Osteocyte (in vitro differentiated cells): ENCODE data around the gene ARHGEF33. TPM values are rescaled to one million over a fixed set of nuclear protein-coding genes. Genes with fewer than 3 reads are reported as not detected.

Experiments used
- DNase-seq: peaks from one replicate; pipeline ENCODE4 v3.0.0; 2021; ENCODE audit warnings: mixed read lengths; ENCODE audit not compliant: unreplicated experiment; ENCODE audit errors: extremely low spot score
- H3K27ac Mint-ChIP-seq: one replicate; pipeline ENCODE4 v1.8.0; 2021; ENCODE audit warnings: mild to moderate bottlenecking, mixed read lengths; ENCODE audit not compliant: unreplicated experiment
- H3K27me3 Mint-ChIP-seq: one replicate; pipeline ENCODE4 v1.8.0; 2021; ENCODE audit warnings: mixed read lengths; ENCODE audit not compliant: unreplicated experiment
- H3K36me3 Mint-ChIP-seq: one replicate; pipeline ENCODE4 v1.8.0; 2021; ENCODE audit warnings: mixed read lengths; ENCODE audit not compliant: unreplicated experiment
- H3K4me1 Mint-ChIP-seq: one replicate; pipeline ENCODE4 v1.8.0; 2021; ENCODE audit warnings: mixed read lengths; ENCODE audit not compliant: unreplicated experiment
- H3K4me3 Mint-ChIP-seq: one replicate; pipeline ENCODE4 v1.8.0; 2021; ENCODE audit warnings: mild to moderate bottlenecking, moderate library complexity, mixed read lengths; ENCODE audit not compliant: unreplicated experiment
- H3K9me3 Mint-ChIP-seq: one replicate; pipeline ENCODE4 v1.8.0; 2021; ENCODE audit warnings: mixed read lengths; ENCODE audit not compliant: unreplicated experiment
- CTCF ChIP-seq: fragments of 200-600 bp; sonication (generic); IDR thresholded peaks from 2 replicates; pipeline ENCODE4 v1.5.0; 2021; ENCODE audit warnings: antibody characterized with exemption, mild to moderate bottlenecking, moderate library complexity
- total RNA-seq: library from RNA; stranded (reverse); gene quantifications from 2 replicates; pipeline ENCODE4 v1.2.1, GENCODE V29; 2021

Gene ARHGEF33
- total RNA-seq, 1 donor from 2014 or later, result 0.48 TPM

DNA sequence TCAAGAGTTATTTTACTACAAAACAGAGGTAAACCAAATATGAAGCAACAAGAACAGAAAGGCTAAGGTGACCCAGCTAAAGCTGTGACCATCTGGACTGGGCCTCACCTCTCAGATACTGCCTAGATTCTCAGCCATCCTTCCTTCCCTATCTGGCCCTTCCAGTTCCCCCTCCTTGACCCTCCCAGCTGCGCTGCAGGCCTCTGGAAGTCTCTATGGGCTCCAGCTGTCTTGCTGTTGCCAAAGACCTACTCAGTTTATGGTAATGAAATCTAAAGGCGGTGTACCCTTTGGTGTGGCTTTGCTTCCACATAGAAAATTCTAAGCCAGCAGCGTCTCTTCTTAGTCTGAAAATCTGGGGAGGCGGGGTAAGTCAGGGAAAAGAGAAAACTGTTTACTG lies 55.7 kb downstream of the ARHGEF33 start:
- Mint-ChIP-seq H3K4me1 (peaks cover 3% of the 10 kb centered on the region), H3K27me3 (peaks cover 4% of the 10 kb centered on the region), H3K9me3 (no peaks in the 10 kb centered on the region), H3K4me3 (no peak overlapping the region), H3K36me3 (no peaks in the 10 kb centered on the region), H3K27ac (no peak overlapping the region)
- TF ChIP-seq CTCF, result no peak
- no peak for DNase-seq

DNA sequence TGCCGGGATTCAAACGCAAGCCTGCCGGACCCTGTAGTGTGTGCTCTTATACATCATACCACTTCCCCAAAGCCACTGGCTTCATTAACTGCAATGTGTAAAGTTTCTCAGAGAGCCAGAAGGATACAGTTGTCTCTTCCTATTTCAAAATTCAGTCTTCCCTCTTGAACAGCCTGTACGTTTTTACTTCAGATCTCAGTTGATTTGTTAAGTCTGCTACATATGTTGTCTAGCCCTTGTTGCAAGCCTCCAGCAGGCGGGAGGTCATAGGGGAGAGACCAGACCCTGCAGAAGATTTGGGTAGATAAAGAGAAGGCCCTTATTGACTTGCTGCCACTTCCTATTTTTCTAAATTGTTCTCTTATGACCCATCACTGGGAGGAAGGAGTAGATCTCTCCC lies 56.2 kb downstream of the ARHGEF33 start:
- no peak for TF ChIP-seq CTCF
- Mint-ChIP-seq H3K4me1 (peaks cover 3% of the 10 kb centered on the region), H3K27me3 (peaks cover 2% of the 10 kb centered on the region), H3K27ac (no peak overlapping the region), H3K4me3 (no peak overlapping the region), H3K9me3 (no peaks in the 10 kb centered on the region), H3K36me3 (no peaks in the 10 kb centered on the region)
- no peak for DNase-seq

GRCh38 chr2:38947241-38948239 lies 57.9 kb downstream of the ARHGEF33 start:
- H3K9me3 Mint-ChIP-seq, result no peaks in the 10 kb centered on the region
- no peak overlapping the region for H3K27ac Mint-ChIP-seq
- no peak for DNase-seq

DNA sequence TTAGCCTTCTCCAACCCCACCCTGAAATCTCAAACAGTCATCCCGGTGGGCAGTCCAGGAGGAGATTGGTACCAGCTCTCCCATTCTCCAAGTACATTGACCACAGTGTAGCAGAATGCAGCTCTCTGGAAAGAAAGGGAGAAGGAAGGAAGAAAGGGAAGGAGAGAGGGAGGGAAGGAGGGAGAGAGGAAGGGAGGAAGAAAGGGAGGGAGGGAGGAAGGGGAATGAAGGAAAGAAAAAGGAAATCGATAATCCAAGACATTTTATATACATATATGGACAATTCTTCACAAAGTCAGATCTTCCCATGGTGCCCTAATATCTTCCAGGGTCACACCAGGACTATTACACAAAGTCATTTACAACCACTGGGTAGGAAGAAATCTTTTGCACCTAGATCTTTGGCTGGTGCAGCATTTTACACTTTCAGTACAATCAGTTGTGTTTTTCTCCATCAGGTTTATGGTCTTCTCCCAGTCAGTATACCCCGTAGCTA lies 58.8 kb downstream of the ARHGEF33 start:
- H3K36me3 Mint-ChIP-seq, result no peaks in the 10 kb centered on the region
- no peaks in the 10 kb centered on the region for H3K9me3 Mint-ChIP-seq
- no peak overlapping the region for H3K4me3 Mint-ChIP-seq
- DNase-seq, result no peak
- no peak for TF ChIP-seq CTCF
- H3K4me1 Mint-ChIP-seq, result peaks cover 3% of the 10 kb centered on the region
- no peak overlapping the region for H3K27ac Mint-ChIP-seq
- peaks cover 4% of the 10 kb centered on the region for H3K27me3 Mint-ChIP-seq

More at GRCh38 chr2:38947241-38948239, 57.9 kb downstream of the ARHGEF33 start:
- peak; percentile 78 for TF ChIP-seq CTCF
- Mint-ChIP-seq H3K4me3 (no peak overlapping the region), H3K4me1 (peaks cover 3% of the 10 kb centered on the region), H3K36me3 (no peaks in the 10 kb centered on the region), H3K27me3 (peaks cover 4% of the 10 kb centered on the region)

DNA sequence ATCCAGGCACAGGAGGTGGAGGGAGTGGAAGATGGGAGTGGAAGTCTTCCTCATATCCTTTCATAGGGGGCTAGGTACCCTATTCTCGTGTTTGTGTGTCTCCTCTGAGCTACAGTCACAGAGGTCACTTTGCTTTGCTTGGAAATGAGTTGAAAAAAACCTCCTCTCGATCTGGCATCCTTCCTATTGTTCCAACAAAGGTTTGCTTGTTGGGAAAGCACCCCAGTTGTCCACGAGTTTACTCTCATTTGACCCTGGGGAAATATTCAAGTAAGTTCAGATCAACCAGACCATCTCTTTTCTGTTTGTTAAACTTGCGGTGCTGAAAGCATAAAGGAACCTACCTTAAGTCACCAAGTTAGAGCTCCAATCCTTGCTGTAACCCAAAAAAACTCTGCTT lies 59.3 kb downstream of the ARHGEF33 start:
- DNase-seq, result no peak

More for the DNA sequence above, 59.3 kb downstream of the ARHGEF33 start:
- Mint-ChIP-seq H3K4me1 (peaks cover 3% of the 10 kb centered on the region), H3K27me3 (peaks cover 7% of the 10 kb centered on the region), H3K27ac (no peak overlapping the region), H3K4me3 (no peak overlapping the region), H3K36me3 (no peaks in the 10 kb centered on the region), H3K9me3 (no peaks in the 10 kb centered on the region)
- no peak for TF ChIP-seq CTCF
